Measurements from ENCODE around the gene APRT. TPM values are rescaled to one million over a fixed set of nuclear protein-coding genes. Genes with fewer than 3 reads are reported as not detected.
A peak's percentile ranks its signal among the peaks of the same experiment; 100 is the strongest.

The APRT gene
- total RNA-seq, 1 experiment from 2014 or later = 311 TPM

GRCh38 chr16:88805340-88805715 is 6.4 kb downstream of the APRT start:
- ChIA-PET CTCF (no interaction called here), RAD21 (ENCODE audit: low non-redundant PET in 1 of 2, low total read pairs in 2 of 2, uncharacterized antibody in 2 of 2, unreplicated experiment in 2 of 2) (no interaction called here), POLR2A (interaction anchor here (1.3 kb wide), 1 partner anchor 20 kb away, joined by 3 read pairs; the partner anchor contains the start of gene PIEZO1)
- Histone ChIP-seq H3K4me3 (replicated peaks in 1 of 2; ENCODE audit: low read depth in 1 of 2, low read length in 2 of 2) (peak overlapping the region; percentile 85 to 99), H3K36me3 (ENCODE audit: control insufficient read depth in 1 of 2, insufficient read depth in 2 of 2, low read length in 2 of 2) (peaks cover 19 to 56% of the 10 kb centered on the region in 2 experiments; a peak in 3 of 4 replicates), H3K4me1 (ENCODE audit: control insufficient read depth in 1 of 2, insufficient read depth in 2 of 2, low read length in 2 of 2) (peaks cover 24 to 58% of the 10 kb centered on the region in 2 experiments), H3K9me3 (ENCODE audit: control insufficient read depth in 1 of 2, insufficient read depth in 1 of 2, low read depth in 1 of 2, low read length in 2 of 2) (no peaks in the 10 kb centered on the region), H2AFZ (ENCODE audit: low read depth, low read length, poor library complexity, severe bottlenecking) (no peak overlapping the region), H3K9ac (ENCODE audit: low read length) (peak overlapping the region; percentile 97), H3K27me3 (ENCODE audit: insufficient read depth, low read length) (no peaks in the 10 kb centered on the region), H3K4me2 (ENCODE audit: low read length) (peak overlapping the region; percentile 99), H3K79me2 (ENCODE audit: insufficient read depth, low read length) (peaks cover 65% of the 10 kb centered on the region), H4K20me1 (ENCODE audit: insufficient read depth) (peaks cover 12% of the 10 kb centered on the region; the same call in 1 of the 2 replicates), H3K27ac (ENCODE audit: low read depth, low read length) (peak overlapping the region; percentile 100), H3K9me2 (ENCODE audit: insufficient read depth) (no peaks in the 10 kb centered on the region)
- BruUV-seq (replicated peaks) = no TSS peak
- intact Hi-C loops (cut with micrococcal nuclease) = no loop called here
- TF ChIP-seq, protein P1, sequence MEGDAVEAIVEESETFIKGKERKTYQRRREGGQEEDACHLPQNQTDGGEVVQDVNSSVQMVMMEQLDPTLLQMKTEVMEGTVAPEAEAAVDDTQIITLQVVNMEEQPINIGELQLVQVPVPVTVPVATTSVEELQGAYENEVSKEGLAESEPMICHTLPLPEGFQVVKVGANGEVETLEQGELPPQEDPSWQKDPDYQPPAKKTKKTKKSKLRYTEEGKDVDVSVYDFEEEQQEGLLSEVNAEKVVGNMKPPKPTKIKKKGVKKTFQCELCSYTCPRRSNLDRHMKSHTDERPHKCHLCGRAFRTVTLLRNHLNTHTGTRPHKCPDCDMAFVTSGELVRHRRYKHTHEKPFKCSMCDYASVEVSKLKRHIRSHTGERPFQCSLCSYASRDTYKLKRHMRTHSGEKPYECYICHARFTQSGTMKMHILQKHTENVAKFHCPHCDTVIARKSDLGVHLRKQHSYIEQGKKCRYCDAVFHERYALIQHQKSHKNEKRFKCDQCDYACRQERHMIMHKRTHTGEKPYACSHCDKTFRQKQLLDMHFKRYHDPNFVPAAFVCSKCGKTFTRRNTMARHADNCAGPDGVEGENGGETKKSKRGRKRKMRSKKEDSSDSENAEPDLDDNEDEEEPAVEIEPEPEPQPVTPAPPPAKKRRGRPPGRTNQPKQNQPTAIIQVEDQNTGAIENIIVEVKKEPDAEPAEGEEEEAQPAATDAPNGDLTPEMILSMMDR (IDR thresholded peaks at IDR 0.05 in 2 of 3, conservative IDR thresholded peaks at IDR 0.05 in 1 of 3; ENCODE audit: borderline replicate concordance in 1 of 3, insufficient read depth in 1 of 3, low read depth in 2 of 3, low read length in 2 of 3) = no peak
- TF ChIP-seq ZBTB33 (IDR thresholded peaks at IDR 0.05; ENCODE audit: extremely low read depth, insufficient replicate concordance, low read length) (no peak), RAD21 (IDR thresholded peaks at IDR 0.05; ENCODE audit: low read depth) (no peak), SIN3A (IDR thresholded peaks at IDR 0.05; ENCODE audit: low read depth) (no peak), TCF7L2 (IDR thresholded peaks at IDR 0.05; ENCODE audit: borderline replicate concordance, extremely low read depth, insufficient read depth, insufficient read length) (no peak), ZFX (IDR thresholded peaks at IDR 0.05) (no peak), EZH2 (IDR thresholded peaks at IDR 0.05) (no peak), REST (IDR thresholded peaks at IDR 0.05; ENCODE audit: low read depth) (no peak), EZH2phosphoT487 (IDR thresholded peaks at IDR 0.05; ENCODE audit: borderline replicate concordance) (no peak), FOSL1 (IDR thresholded peaks at IDR 0.05; ENCODE audit: low read depth) (no peak), CBX3 (IDR thresholded peaks at IDR 0.05; ENCODE audit: low read depth) (no peak), ELF1 (IDR thresholded peaks at IDR 0.05; ENCODE audit: borderline replicate concordance, low read depth) (no peak), YY1 (IDR thresholded peaks at IDR 0.05; ENCODE audit: extremely low read depth, insufficient replicate concordance, low read depth, low read length) (no peak), SRF (IDR thresholded peaks at IDR 0.05; ENCODE audit: low read depth) (no peak), CEBPB (IDR thresholded peaks at IDR 0.05; ENCODE audit: low read depth) (no peak)
- no peak for ATAC-seq
- DNase-seq (ENCODE audit: low read depth, low spot score) = no peak
